H9 (cell line): Measurements from ENCODE around the gene FBXO11. TPM values are rescaled to one million over a fixed set of nuclear protein-coding genes. Genes with fewer than 3 reads are reported as not detected.

Experiments used
- DNase-seq: peaks from one replicate; pipeline ENCODE4 v3.0.0-alpha.2; 2017
- H2AFZ ChIP-seq: one replicate; pipeline ENCODE4 v1.6.1; 2013; ENCODE audit warnings: mild to moderate bottlenecking, low read length, control low read depth, moderate library complexity
- H2AK5ac ChIP-seq: 2 replicates; pipeline ENCODE4 v1.6.1; 2013; ENCODE audit warnings: low read length, control low read depth, mixed read lengths; ENCODE audit not compliant: insufficient read length
- H2BK120ac ChIP-seq: one replicate; pipeline ENCODE4 v1.6.1; 2013; ENCODE audit warnings: low read depth, mild to moderate bottlenecking, low read length, control low read depth, inconsistent platforms; ENCODE audit not compliant: poor library complexity, severe bottlenecking
- H2BK12ac ChIP-seq: 2 replicates; pipeline ENCODE4 v1.6.1; 2013; ENCODE audit warnings: low read length, control low read depth, mixed read lengths, low read depth; ENCODE audit not compliant: insufficient read length
- H2BK15ac ChIP-seq: 2 replicates; pipeline ENCODE4 v1.6.1; 2013; ENCODE audit warnings: low read depth, low read length, control low read depth
- H2BK20ac ChIP-seq: one replicate; pipeline ENCODE4 v1.6.1; 2013; ENCODE audit warnings: low read depth, mild to moderate bottlenecking, low read length, control low read depth, inconsistent platforms; ENCODE audit not compliant: poor library complexity, severe bottlenecking
- H2BK5ac ChIP-seq: 2 replicates; pipeline ENCODE4 v1.6.1; 2013; ENCODE audit warnings: low read length, control low read depth, mixed read lengths; ENCODE audit not compliant: insufficient read length
- H3K14ac ChIP-seq: 2 replicates; pipeline ENCODE4 v1.6.1; 2013; ENCODE audit warnings: low read length, control low read depth; ENCODE audit not compliant: insufficient read depth
- H3K18ac ChIP-seq: 2 replicates; pipeline ENCODE4 v1.6.1; 2013; ENCODE audit warnings: low read depth, mild to moderate bottlenecking, mixed read lengths, low read length, control low read depth; ENCODE audit not compliant: insufficient read length
- H3K23ac ChIP-seq: 2 replicates; pipeline ENCODE4 v1.6.1; 2013; ENCODE audit warnings: low read length, control low read depth, mixed read lengths, low read depth; ENCODE audit not compliant: insufficient read length
- H3K23me2 ChIP-seq: 2 replicates; pipeline ENCODE4 v1.6.1; 2013; ENCODE audit warnings: low read depth, mild to moderate bottlenecking, mixed read lengths, low read length, control low read depth; ENCODE audit not compliant: insufficient read length, poor library complexity, severe bottlenecking
- H3K27ac ChIP-seq: 2 replicates; pipeline ENCODE4 v1.5.1; 2013; ENCODE audit warnings: low read length, control low read depth, mixed read lengths, low read depth; ENCODE audit not compliant: insufficient read length
- H3K27me3 ChIP-seq: 2 replicates; pipeline ENCODE4 v1.6.1; 2013; ENCODE audit warnings: low read length, control low read depth, inconsistent platforms; ENCODE audit not compliant: insufficient read depth
- H3K4ac ChIP-seq: 2 replicates; pipeline ENCODE4 v1.6.1; 2013; ENCODE audit warnings: low read depth, mild to moderate bottlenecking, control low read depth, inconsistent platforms, low read length, moderate library complexity
- H3K4me1 ChIP-seq: 2 replicates; pipeline ENCODE4 v1.6.1; 2013; ENCODE audit warnings: low read length, control low read depth, inconsistent platforms; ENCODE audit not compliant: insufficient read depth
- H3K4me2 ChIP-seq: 2 replicates; pipeline ENCODE4 v1.6.1; 2013; ENCODE audit warnings: low read length, control low read depth, mixed read lengths; ENCODE audit not compliant: insufficient read length, insufficient read depth
- H3K56ac ChIP-seq: 2 replicates; pipeline ENCODE4 v1.6.1; 2013; ENCODE audit warnings: low read depth, mild to moderate bottlenecking, mixed read lengths, low read length, control low read depth; ENCODE audit not compliant: insufficient read length
- H3K79me1 ChIP-seq: 2 replicates; pipeline ENCODE4 v1.6.1; 2013; ENCODE audit warnings: low read depth, mild to moderate bottlenecking, moderate library complexity, low read length, control low read depth, inconsistent platforms; ENCODE audit not compliant: insufficient read depth, poor library complexity, severe bottlenecking
- H3K79me2 ChIP-seq: 2 replicates; pipeline ENCODE4 v1.6.1; 2013; ENCODE audit warnings: low read length, control low read depth, inconsistent platforms; ENCODE audit not compliant: insufficient read depth
- H3K9ac ChIP-seq: 2 replicates; pipeline ENCODE4 v1.6.1; 2013; ENCODE audit warnings: low read length, control low read depth, mixed read lengths; ENCODE audit not compliant: insufficient read length; ENCODE audit errors: extremely low read depth
- H3K9me3 ChIP-seq: one replicate; pipeline ENCODE4 v1.6.1; 2013; ENCODE audit warnings: low read depth, low read length, inconsistent platforms; ENCODE audit not compliant: control insufficient read depth
- H3T11ph ChIP-seq: one replicate; pipeline ENCODE4 v1.6.1; 2013; ENCODE audit warnings: mild to moderate bottlenecking, low read length, control low read depth, inconsistent platforms
- H4K20me1 ChIP-seq: one replicate; pipeline ENCODE4 v1.6.1; 2013; ENCODE audit not compliant: control insufficient read depth, insufficient read length, insufficient read depth
- H4K5ac ChIP-seq: 2 replicates; pipeline ENCODE4 v1.6.1; 2013; ENCODE audit warnings: low read depth, mild to moderate bottlenecking, mixed read lengths, low read length, control low read depth; ENCODE audit not compliant: insufficient read length
- H4K8ac ChIP-seq: replicated peaks from 2 replicates; pipeline ENCODE4 v1.6.1; 2013; ENCODE audit warnings: low read length, control low read depth, mixed read lengths, low read depth; ENCODE audit not compliant: insufficient read length
- H4K91ac ChIP-seq: 2 replicates; pipeline ENCODE4 v1.6.1; 2013; ENCODE audit warnings: low read depth, mild to moderate bottlenecking, moderate library complexity, mixed read lengths, low read length, control low read depth; ENCODE audit not compliant: insufficient read length
- H3K27ac Mint-ChIP-seq, 3 experiments: 2 replicates in 2 of 3; 3 replicates in 1 of 3; pipeline ENCODE4 v1.8.0; 2020 to 2021; ENCODE audit warnings: mixed read lengths in 3 of 3, mild to moderate bottlenecking in 1 of 3, moderate library complexity in 1 of 3
- H3K27me3 Mint-ChIP-seq: 2 replicates; pipeline ENCODE4 v1.8.0; 2021; ENCODE audit warnings: low read depth, mild to moderate bottlenecking, moderate library complexity, mixed read lengths
- H3K36me3 Mint-ChIP-seq, 3 experiments: 2 replicates in 2 of 3; 3 replicates in 1 of 3; pipeline ENCODE4 v1.8.0; 2020 to 2021; ENCODE audit warnings: low read depth in 3 of 3, mixed read lengths in 3 of 3; ENCODE audit not compliant: insufficient read depth in 1 of 3
- H3K4me1 Mint-ChIP-seq, 2 experiments: 2 replicates each; pipeline ENCODE4 v1.8.0; 2020; ENCODE audit warnings: mixed read lengths in 2 of 2
- H3K4me3 Mint-ChIP-seq, 2 experiments: 2 replicates in 1 of 2; 3 replicates in 1 of 2; pipeline ENCODE4 v1.8.0; 2020 to 2021; ENCODE audit warnings: mild to moderate bottlenecking in 2 of 2, mixed read lengths in 2 of 2, moderate library complexity in 1 of 2
- H3K9me3 Mint-ChIP-seq, 2 experiments: 2 replicates in 1 of 2; 3 replicates in 1 of 2; pipeline ENCODE4 v1.8.0; 2020; ENCODE audit warnings: mild to moderate bottlenecking in 2 of 2, mixed read lengths in 2 of 2, moderate library complexity in 1 of 2
- CTCF ChIP-seq: fragments of 200-600 bp; sonication (generic); conservative IDR thresholded peaks from 3 replicates; pipeline ENCODE4 v1.8.0; 2021; ENCODE audit warnings: antibody characterized with exemption, mild to moderate bottlenecking
- WGBS: extraction: QIAGEN DNeasy Blood & Tissue Kit; methylation state at CpG from one replicate; pipeline ENCODE4 v1.1.7; 2013; ENCODE audit warnings: missing lambda C conversion rate, low lambda C conversion rate, mixed read lengths; ENCODE audit not compliant: insufficient read length; ENCODE audit errors: extremely low coverage; 5-methylcytosine and 5-hydroxymethylcytosine counted together
- total RNA-seq: library from RNA; stranded (reverse); gene quantifications from 2 replicates; pipeline ENCODE4 v1.2.1, GENCODE V29; 2021

FBXO11 gene
- total RNA-seq, 1 experiment from 2014 or later: 68.8 TPM

- Histone ChIP-seq H2BK20ac (no peak overlapping the region), H2BK120ac (no peak overlapping the region), H3K23me2 (no peaks in the 10 kb centered on the region), H2BK12ac (no peak overlapping the region), H2AFZ (no peak overlapping the region), H3K9me3 (no peaks in the 10 kb centered on the region), H3K14ac (no peak overlapping the region), H3K18ac (no peak overlapping the region), H3K23ac (no peak overlapping the region), H2BK5ac (no peak overlapping the region), H4K20me1 (no peaks in the 10 kb centered on the region), H3K79me1 (no peaks in the 10 kb centered on the region), H3K9ac (no peak overlapping the region), H3K79me2 (no peaks in the 10 kb centered on the region), H3K4ac (no peak overlapping the region), H4K8ac (no peak overlapping the region), H2BK15ac (no peak overlapping the region), H3K27me3 (no peaks in the 10 kb centered on the region), H3T11ph (no peak overlapping the region), H3K56ac (no peak overlapping the region), H3K4me2 (no peak overlapping the region), H3K27ac (no peak overlapping the region), H3K4me1 (no peaks in the 10 kb centered on the region), H4K5ac (no peak overlapping the region), H2AK5ac (no peak overlapping the region), H4K91ac (no peak overlapping the region)
- H3K9me3 Mint-ChIP-seq: no peaks in the 10 kb centered on the region
- H3K36me3 Mint-ChIP-seq: peaks cover 29 to 85% (median 71%) of the 10 kb centered on the region in 3 experiments
- no CpG with 5 or more reads among the region's 10 CpGs for WGBS
- no peak overlapping the region for H3K27ac Mint-ChIP-seq
- no peaks in the 10 kb centered on the region for H3K27me3 Mint-ChIP-seq
- H3K4me1 Mint-ChIP-seq: no peaks in the 10 kb centered on the region
- no peak overlapping the region for H3K4me3 Mint-ChIP-seq
- DNase-seq: no peak
- TF ChIP-seq CTCF: no peak
Observed at GRCh38 chr2:47815764-47816163, 90.5 kb downstream of the FBXO11 start.
